ENCODE data around the gene POU6F2. TPM values are rescaled to one million over a fixed set of nuclear protein-coding genes. Genes with fewer than 3 reads are reported as not detected.

Gene POU6F2
- total and polyA plus RNA-seq, 9 of the 15 experiments (the other 6 are each of a cell fraction or from before 2014, with no cell fraction given) = 0.29 to 1.5 (median 0.96) TPM

- Histone ChIP-seq H3K4me3 (no peak overlapping the region), H2AFZ (ENCODE audit: low read depth, low read length) (no peak overlapping the region), H3K4me1 (replicated peaks in 1 of 2; ENCODE audit: control insufficient read depth in 2 of 2, insufficient read depth in 2 of 2, low read length in 2 of 2) (no peaks in the 10 kb centered on the region), H3K36me3 (ENCODE audit: control insufficient read depth, insufficient read depth, low read length) (no peaks in the 10 kb centered on the region), H3K9me1 (ENCODE audit: control insufficient read depth, insufficient read depth, low read length) (no peaks in the 10 kb centered on the region), H3K79me2 (ENCODE audit: control insufficient read depth, insufficient read depth, low read length) (no peaks in the 10 kb centered on the region), H3K9me3 (replicated peaks; ENCODE audit: control insufficient read depth, insufficient read depth, low read depth, low read length) (no peaks in the 10 kb centered on the region), H3K27ac (ENCODE audit: extremely low read depth, low read depth, low read length) (no peak overlapping the region), H3K27me3 (ENCODE audit: control insufficient read depth in 2 of 2, insufficient read depth in 2 of 2, low read length in 2 of 2) (peaks cover 11 to 12% of the 10 kb centered on the region in 2 experiments; a peak in 3 of 5 replicates), H4K20me1 (replicated peaks; ENCODE audit: control insufficient read depth, insufficient read depth, low read length) (no peaks in the 10 kb centered on the region), H3K9ac (ENCODE audit: insufficient read depth in 1 of 2, low read depth in 2 of 2, low read length in 2 of 2) (no peak overlapping the region), H3K4me2 (ENCODE audit: insufficient read depth, low read length) (no peak overlapping the region)
- ATAC-seq (no peak), DNase-seq (ENCODE audit: extremely low read depth in 1 of 4, low spot score in 3 of 4) (no peak), FAIRE-seq (no peak)
- no peak for TF ChIP-seq NFATC3 (IDR thresholded peaks at IDR 0.05)
- no peak for TF ChIP-seq ZKSCAN3 (CRISPR knock-in tag; IDR thresholded peaks at IDR 0.05)
- TF ChIP-seq, protein P1, sequence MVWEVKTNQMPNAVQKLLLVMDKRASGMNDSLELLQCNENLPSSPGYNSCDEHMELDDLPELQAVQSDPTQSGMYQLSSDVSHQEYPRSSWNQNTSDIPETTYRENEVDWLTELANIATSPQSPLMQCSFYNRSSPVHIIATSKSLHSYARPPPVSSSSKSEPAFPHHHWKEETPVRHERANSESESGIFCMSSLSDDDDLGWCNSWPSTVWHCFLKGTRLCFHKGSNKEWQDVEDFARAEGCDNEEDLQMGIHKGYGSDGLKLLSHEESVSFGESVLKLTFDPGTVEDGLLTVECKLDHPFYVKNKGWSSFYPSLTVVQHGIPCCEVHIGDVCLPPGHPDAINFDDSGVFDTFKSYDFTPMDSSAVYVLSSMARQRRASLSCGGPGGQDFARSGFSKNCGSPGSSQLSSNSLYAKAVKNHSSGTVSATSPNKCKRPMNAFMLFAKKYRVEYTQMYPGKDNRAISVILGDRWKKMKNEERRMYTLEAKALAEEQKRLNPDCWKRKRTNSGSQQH (CRISPR knock-in tag; IDR thresholded peaks at IDR 0.05) = no peak
- TF ChIP-seq, protein P2, sequence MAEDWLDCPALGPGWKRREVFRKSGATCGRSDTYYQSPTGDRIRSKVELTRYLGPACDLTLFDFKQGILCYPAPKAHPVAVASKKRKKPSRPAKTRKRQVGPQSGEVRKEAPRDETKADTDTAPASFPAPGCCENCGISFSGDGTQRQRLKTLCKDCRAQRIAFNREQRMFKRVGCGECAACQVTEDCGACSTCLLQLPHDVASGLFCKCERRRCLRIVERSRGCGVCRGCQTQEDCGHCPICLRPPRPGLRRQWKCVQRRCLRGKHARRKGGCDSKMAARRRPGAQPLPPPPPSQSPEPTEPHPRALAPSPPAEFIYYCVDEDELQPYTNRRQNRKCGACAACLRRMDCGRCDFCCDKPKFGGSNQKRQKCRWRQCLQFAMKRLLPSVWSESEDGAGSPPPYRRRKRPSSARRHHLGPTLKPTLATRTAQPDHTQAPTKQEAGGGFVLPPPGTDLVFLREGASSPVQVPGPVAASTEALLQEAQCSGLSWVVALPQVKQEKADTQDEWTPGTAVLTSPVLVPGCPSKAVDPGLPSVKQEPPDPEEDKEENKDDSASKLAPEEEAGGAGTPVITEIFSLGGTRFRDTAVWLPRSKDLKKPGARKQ (CRISPR knock-in tag; IDR thresholded peaks at IDR 0.05) = no peak
- TF ChIP-seq MEF2D (tag; conservative IDR thresholded peaks at IDR 0.05; ENCODE audit: low read depth) = no peak
- no peak for TF ChIP-seq CBFB (CRISPR knock-in tag; IDR thresholded peaks at IDR 0.05)
- no peak for TF ChIP-seq SPI1 (IDR thresholded peaks at IDR 0.05; ENCODE audit: borderline replicate concordance, low read depth, low read length)
- no peak for TF ChIP-seq CHD1 (IDR thresholded peaks at IDR 0.05; ENCODE audit: low read length)
- no peak for TF ChIP-seq TEAD1 (CRISPR knock-in tag; IDR thresholded peaks at IDR 0.05)
- no peak for TF ChIP-seq ELF2 (CRISPR knock-in tag; IDR thresholded peaks at IDR 0.05)
- no peak for TF ChIP-seq ZNF589 (CRISPR knock-in tag; IDR thresholded peaks at IDR 0.05; ENCODE audit: low read depth)
- TF ChIP-seq CC2D1A (IDR thresholded peaks at IDR 0.05) = no peak
- TF ChIP-seq NCOA6 (IDR thresholded peaks at IDR 0.05) = no peak
- no peak for TF ChIP-seq CCNT2 (IDR thresholded peaks at IDR 0.05; ENCODE audit: borderline replicate concordance, extremely low read depth, insufficient read length, low read depth, low read length)
- TF ChIP-seq ETV6 (IDR thresholded peaks at IDR 0.05; ENCODE audit: borderline replicate concordance in 1 of 2, low read depth in 2 of 2, low read length in 1 of 2) = no peak
- no peak for TF ChIP-seq ETV6 (CRISPR knock-in tag; IDR thresholded peaks at IDR 0.05; ENCODE audit: borderline replicate concordance)
- no peak for TF ChIP-seq NCOA1 (IDR thresholded peaks at IDR 0.05; ENCODE audit: low read depth)
- intact Hi-C loops (cut with micrococcal nuclease) = no loop called here
- WGBS (ENCODE audit: insufficient coverage, low coverage, missing lambda C conversion rate) = 1% methylated on average over 4 of the region's 4 CpGs
- POLR2A ChIA-PET = no interaction called here
- CTCF ChIA-PET (ENCODE audit: low intra/inter-chr PET ratio) = no interaction called here
- in situ Hi-C loops (cut with MboI) = no loop called here
- BruUV-seq (replicated peaks) = no TSS peak
Observed at GRCh38 chr7:38953971-38954370, 23.7 kb upstream of the POU6F2 start.
